ENCODE measurements around the gene PRKCH.

DNA sequence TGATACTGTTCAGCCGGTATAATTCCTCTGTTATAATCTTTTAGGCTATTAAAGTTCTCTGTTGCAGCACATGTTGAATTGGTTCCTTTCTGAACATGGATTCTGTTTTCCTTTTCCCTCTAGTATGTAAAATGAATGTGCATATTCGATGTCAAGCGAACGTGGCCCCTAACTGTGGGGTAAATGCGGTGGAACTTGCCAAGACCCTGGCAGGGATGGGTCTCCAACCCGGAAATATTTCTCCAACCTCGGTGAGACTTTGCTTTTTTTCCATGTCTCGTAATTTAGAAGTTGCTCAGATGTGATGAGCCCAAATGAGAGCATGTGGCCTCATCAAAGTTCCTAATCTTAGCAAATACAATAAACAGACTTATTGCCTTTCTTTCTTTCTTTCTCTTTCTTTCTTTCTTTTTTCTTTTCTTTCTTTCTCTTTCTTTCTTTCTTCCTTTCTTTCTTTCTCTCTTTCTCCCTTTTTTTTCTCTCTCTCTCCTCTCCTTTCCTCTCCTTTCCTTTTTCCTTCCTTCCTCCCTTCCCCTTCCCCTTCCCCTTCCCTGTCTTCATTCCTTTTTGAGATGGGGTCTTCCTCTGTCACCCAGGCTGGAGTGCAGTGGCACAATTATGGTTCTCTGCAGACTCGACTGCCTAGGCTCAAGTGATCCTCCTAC, 131.9 kb downstream of the PRKCH start:
- no peak for TF ChIP-seq CTCF (conservative IDR thresholded peaks at IDR 0.05; ENCODE audit: low read length)
- TF ChIP-seq EZH2phosphoT487 (IDR thresholded peaks at IDR 0.05; ENCODE audit: borderline replicate concordance, low read depth, low read length): no peak
